H1 (cell line): Measurements from ENCODE around the gene TNIK.

Source experiments
- ATF2 ChIP-seq: IDR thresholded peaks from 2 replicates; pipeline ENCODE4 v1.6.1; 2012; ENCODE audit warnings: low read length, inconsistent platforms
- CHD2 ChIP-seq: IDR thresholded peaks from 2 replicates; pipeline ENCODE4 v1.6.1; 2012; ENCODE audit warnings: low read length, improper control_type of control experiment
- CTCF ChIP-seq, 3 experiments: IDR thresholded peaks; 1 replicate in 2 of 3; 2 replicates in 1 of 3; pipeline versions ENCODE4 v1.5.1 to v1.6.1; 2011; ENCODE audit warnings: low read length in 3 of 3, mild to moderate bottlenecking in 3 of 3, inconsistent platforms in 2 of 3, low read depth in 1 of 3, moderate library complexity in 1 of 3; ENCODE audit not compliant: insufficient read depth in 1 of 3; ENCODE audit errors: control extremely low read depth in 1 of 3
- MAFK ChIP-seq: IDR thresholded peaks from 2 replicates; pipeline ENCODE4 v1.6.1; 2012; ENCODE audit warnings: low read depth, mild to moderate bottlenecking, improper control_type of control experiment, low read length
- SIN3A ChIP-seq, 2 experiments: IDR thresholded peaks in 1 of 2; conservative IDR thresholded peaks in 1 of 2; 2 replicates each; pipeline ENCODE4 v1.6.1; 2011 to 2012; ENCODE audit warnings: low read length in 2 of 2, improper control_type of control experiment in 1 of 2, low read depth in 1 of 2, mild to moderate bottlenecking in 1 of 2
- SP2 ChIP-seq: IDR thresholded peaks from 2 replicates; pipeline ENCODE4 v1.6.1; 2012; ENCODE audit warnings: mild to moderate bottlenecking, low read length, inconsistent platforms
- TAF1 ChIP-seq: IDR thresholded peaks from 2 replicates; pipeline ENCODE4 v1.6.1; 2011; ENCODE audit warnings: mild to moderate bottlenecking, low read depth, low read length

- no peak for TF ChIP-seq SP2
- TF ChIP-seq SIN3A (conservative IDR thresholded peaks at IDR 0.05 in 1 of 2, IDR thresholded peaks at IDR 0.05 in 1 of 2; ENCODE audit: low read depth in 1 of 2, low read length in 2 of 2): no peak
- no peak for TF ChIP-seq TAF1
- TF ChIP-seq CTCF (IDR thresholded peaks at IDR 0.05; ENCODE audit: control extremely low read depth in 1 of 3, insufficient read depth in 1 of 3, low read depth in 1 of 3, low read length in 3 of 3): no peak
- no peak for TF ChIP-seq CHD2
- TF ChIP-seq MAFK: no peak
- TF ChIP-seq ATF2: no peak
Observed at GRCh38 chr3:171099911-171100310, 360.3 kb downstream of the TNIK start.
